Head of caudate nucleus (tissue), 42 donors: ENCODE measurements around the gene IL21.
A peak's percentile ranks its signal among the peaks of the same experiment; 100 is the strongest.
"Not testable (repeated sequence)": the region's sequence is repeated elsewhere in the genome, so short reads cannot be mapped to it uniquely, and the experiment has no call there.

Source experiments
- DNase-seq, 42 donors: peaks; one replicate each; pipeline versions ENCODE4 v3.0.0 to v3.0.0-alpha.2; 2020 to 2021; ENCODE audit warnings: mixed read lengths in 7 of 42
- intact Hi-C: fragments of 100-400 bp; cut with DNase I; formaldehyde crosslinking; loops from one replicate; pipeline ENCODE4 v1.15.0; 2022

IL21 gene

GRCh38 chr4:122621016-122621507, at the start of gene IL21:
Gene IL21 (minus strand): TSS chr4:122621066. CDS start chr4:122621011, 55 bp downstream.
- intact Hi-C loops = no loop called here
- no peak for DNase-seq

GRCh38 chr4:122669911-122670738, 49.3 kb upstream of the IL21 start:
- DNase-seq = no peak
- intact Hi-C loops = no loop called here

- intact Hi-C loops = no loop called here
- no peak for DNase-seq
These were observed 47.4 kb upstream of the IL21 start for GRCh38 chr4:122668241-122668640.

- intact Hi-C loops = no loop called here
- no peak for DNase-seq
These were observed 45.8 kb upstream of the IL21 start for GRCh38 chr4:122666527-122667245.

GRCh38 chr4:122665161-122665929, 44.5 kb upstream of the IL21 start:
- DNase-seq = no peak

GRCh38 chr4:122663814-122664610, 43.1 kb upstream of the IL21 start:
- DNase-seq = no peak
- intact Hi-C loops = no loop called here

More at GRCh38 chr4:122665161-122665929, 44.5 kb upstream of the IL21 start:
- intact Hi-C loops = no loop called here

GRCh38 chr4:122663291-122663690, 42.4 kb upstream of the IL21 start:
- intact Hi-C loops = no loop called here
- no peak for DNase-seq

- intact Hi-C loops = no loop called here
- DNase-seq = no peak
These were observed 41.8 kb upstream of the IL21 start for GRCh38 chr4:122662701-122663100.

- no peak for DNase-seq
- intact Hi-C loops = no loop called here
These were observed 40.6 kb upstream of the IL21 start for GRCh38 chr4:122661176-122662160.

- DNase-seq = no peak
- intact Hi-C loops = no loop called here
These were observed 38.0 kb upstream of the IL21 start for GRCh38 chr4:122658818-122659295.

GRCh38 chr4:122658377-122658776, 37.5 kb upstream of the IL21 start:
- intact Hi-C loops = no loop called here
- no peak for DNase-seq

- DNase-seq = no peak
- intact Hi-C loops = no loop called here
These were observed 36.7 kb upstream of the IL21 start for GRCh38 chr4:122657553-122657952.

GRCh38 chr4:122656583-122656982, 35.7 kb upstream of the IL21 start:
- intact Hi-C loops, DNase-seq: not testable (repeated sequence)

- intact Hi-C loops = no loop called here
- peak in 32 of 42 donors; percentile 6 to 80 (median 38) for DNase-seq
These were observed 31.5 kb upstream of the IL21 start for GRCh38 chr4:122652379-122652778.

GRCh38 chr4:122650148-122650547, 29.3 kb upstream of the IL21 start:
- no peak for DNase-seq
- intact Hi-C loops = no loop called here

GRCh38 chr4:122647656-122648055, 26.8 kb upstream of the IL21 start:
- intact Hi-C loops = no loop called here
- DNase-seq = no peak

- intact Hi-C loops = no loop called here
- DNase-seq = no peak
These were observed 22.4 kb upstream of the IL21 start for GRCh38 chr4:122643257-122643656.
